Fibroblast of mammary gland (primary cell): ENCODE data around the gene PLA2G4B.
A peak's percentile ranks its signal among the peaks of the same experiment; 100 is the strongest.

Experiments
- DNase-seq: peaks from one replicate; pipeline ENCODE4 v3.0.0-alpha.2; 2010; ENCODE audit warnings: low read depth
- H3K4me3 ChIP-seq: 2 replicates; pipeline ENCODE4 v1.5.1; 2011; ENCODE audit warnings: low read depth, mild to moderate bottlenecking, low read length, moderate library complexity; ENCODE audit not compliant: control insufficient read depth
- CTCF ChIP-seq: conservative IDR thresholded peaks from 2 replicates; pipeline ENCODE4 v1.5.1; 2011; ENCODE audit warnings: low read depth, low read length, inconsistent platforms; ENCODE audit not compliant: control insufficient read depth, insufficient read depth

The PLA2G4B gene

GRCh38 chr15:41814534-41814933 lies 24.1 kb upstream of the PLA2G4B start:
- no peak for TF ChIP-seq CTCF
- no peak for DNase-seq
- no peak overlapping the region for H3K4me3 ChIP-seq

- DNase-seq: no peak
- no peak for TF ChIP-seq CTCF
- H3K4me3 ChIP-seq: no peak overlapping the region
Observed at GRCh38 chr15:41816788-41817187, 21.9 kb upstream of the PLA2G4B start.

- H3K4me3 ChIP-seq: no peak overlapping the region
- TF ChIP-seq CTCF: no peak
- no peak for DNase-seq
Observed at GRCh38 chr15:41817327-41817726, 21.3 kb upstream of the PLA2G4B start.

GRCh38 chr15:41817781-41818180 lies 20.9 kb upstream of the PLA2G4B start:
- H3K4me3 ChIP-seq: no peak overlapping the region
- TF ChIP-seq CTCF: no peak

GRCh38 chr15:41819455-41820050 lies 19.1 kb upstream of the PLA2G4B start:
- DNase-seq: peak; percentile 12
- no peak overlapping the region for H3K4me3 ChIP-seq
- no peak for TF ChIP-seq CTCF

More at GRCh38 chr15:41817781-41818180, 20.9 kb upstream of the PLA2G4B start:
- DNase-seq: no peak

DNA sequence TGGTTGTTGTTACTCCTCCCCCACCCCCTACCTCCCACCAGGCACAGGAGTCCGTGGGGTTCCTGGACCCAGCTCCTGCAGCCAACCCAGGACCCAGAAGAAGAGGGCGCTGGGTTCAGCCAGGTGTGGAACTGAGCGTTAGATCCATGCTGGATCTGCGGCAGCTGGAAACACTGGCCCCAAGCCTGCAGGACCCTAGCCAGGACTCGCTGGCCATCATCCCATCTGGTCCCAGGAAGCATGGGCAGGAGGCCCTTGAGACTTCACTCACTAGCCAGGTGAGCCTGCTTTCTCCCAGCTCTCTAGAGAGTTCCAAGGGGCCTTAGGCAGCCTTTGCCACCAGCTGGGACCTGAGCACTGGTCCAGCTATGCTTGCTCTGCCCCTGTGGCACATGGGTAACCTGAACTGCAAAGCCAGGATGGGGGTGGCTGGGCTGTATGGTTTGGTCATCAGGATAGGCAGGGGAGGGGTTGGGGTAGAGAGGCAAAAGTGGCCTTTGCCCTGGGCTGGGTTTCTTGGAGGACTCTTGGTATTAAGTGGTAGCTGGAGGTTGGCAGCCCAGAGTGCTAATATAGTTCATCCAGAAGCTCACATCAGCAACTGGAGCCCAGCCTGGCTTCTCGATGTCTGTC lies 17.7 kb upstream of the PLA2G4B start:
- DNase-seq: no peak

More for the DNA sequence above, 17.7 kb upstream of the PLA2G4B start:
- H3K4me3 ChIP-seq: no peak overlapping the region
- TF ChIP-seq CTCF: no peak
